ENCODE results near the gene MRPL37.

DNA sequence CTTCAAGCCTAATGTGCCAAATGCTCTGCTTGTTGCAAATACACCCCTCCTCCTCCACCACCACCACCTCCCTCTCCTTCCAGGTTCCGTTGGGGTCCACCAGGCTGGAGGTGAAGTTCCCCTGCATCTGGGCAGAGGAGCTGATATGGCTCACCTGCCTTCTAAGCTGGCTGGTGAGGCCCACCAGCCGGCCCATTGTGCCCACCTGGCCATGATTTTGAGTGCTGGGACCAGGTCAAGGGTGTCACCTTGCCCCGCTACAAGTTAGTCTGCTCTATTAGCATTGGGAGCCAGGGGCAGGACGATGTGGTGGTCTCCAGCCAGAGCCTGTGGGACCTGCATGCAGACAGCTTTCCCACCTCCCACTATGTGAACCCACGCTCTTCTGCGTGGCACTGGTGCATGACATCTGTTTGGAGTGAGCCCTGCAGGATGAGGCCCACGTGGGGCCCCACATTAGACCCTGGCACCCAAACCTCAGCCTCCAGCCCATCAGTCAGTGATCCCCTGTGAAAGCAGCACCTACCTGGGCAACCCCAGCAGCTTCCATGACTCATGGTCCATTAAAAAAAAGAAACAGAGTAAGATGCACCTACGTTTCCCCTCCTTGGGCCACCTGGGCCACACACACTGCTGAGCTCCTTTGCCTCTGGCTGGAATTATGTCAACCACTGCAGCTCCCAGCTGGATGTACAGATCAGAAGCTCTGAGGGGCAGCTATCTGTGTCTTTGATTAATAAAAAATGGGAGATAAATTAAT is 31.6 kb upstream of the MRPL37 start:
- no peak for TF ChIP-seq POLR2A (IDR thresholded peaks at IDR 0.05)
- TF ChIP-seq, protein P1, sequence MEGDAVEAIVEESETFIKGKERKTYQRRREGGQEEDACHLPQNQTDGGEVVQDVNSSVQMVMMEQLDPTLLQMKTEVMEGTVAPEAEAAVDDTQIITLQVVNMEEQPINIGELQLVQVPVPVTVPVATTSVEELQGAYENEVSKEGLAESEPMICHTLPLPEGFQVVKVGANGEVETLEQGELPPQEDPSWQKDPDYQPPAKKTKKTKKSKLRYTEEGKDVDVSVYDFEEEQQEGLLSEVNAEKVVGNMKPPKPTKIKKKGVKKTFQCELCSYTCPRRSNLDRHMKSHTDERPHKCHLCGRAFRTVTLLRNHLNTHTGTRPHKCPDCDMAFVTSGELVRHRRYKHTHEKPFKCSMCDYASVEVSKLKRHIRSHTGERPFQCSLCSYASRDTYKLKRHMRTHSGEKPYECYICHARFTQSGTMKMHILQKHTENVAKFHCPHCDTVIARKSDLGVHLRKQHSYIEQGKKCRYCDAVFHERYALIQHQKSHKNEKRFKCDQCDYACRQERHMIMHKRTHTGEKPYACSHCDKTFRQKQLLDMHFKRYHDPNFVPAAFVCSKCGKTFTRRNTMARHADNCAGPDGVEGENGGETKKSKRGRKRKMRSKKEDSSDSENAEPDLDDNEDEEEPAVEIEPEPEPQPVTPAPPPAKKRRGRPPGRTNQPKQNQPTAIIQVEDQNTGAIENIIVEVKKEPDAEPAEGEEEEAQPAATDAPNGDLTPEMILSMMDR (IDR thresholded peaks at IDR 0.05): no peak

All from ovary (tissue), 3 donors.